ENCODE measurements around the gene MED12. TPM values are rescaled to one million over a fixed set of nuclear protein-coding genes. Genes with fewer than 3 reads are reported as not detected.

The MED12 gene
- total RNA-seq, result 23.8 and 30.0 TPM in 2 replicates

DNA sequence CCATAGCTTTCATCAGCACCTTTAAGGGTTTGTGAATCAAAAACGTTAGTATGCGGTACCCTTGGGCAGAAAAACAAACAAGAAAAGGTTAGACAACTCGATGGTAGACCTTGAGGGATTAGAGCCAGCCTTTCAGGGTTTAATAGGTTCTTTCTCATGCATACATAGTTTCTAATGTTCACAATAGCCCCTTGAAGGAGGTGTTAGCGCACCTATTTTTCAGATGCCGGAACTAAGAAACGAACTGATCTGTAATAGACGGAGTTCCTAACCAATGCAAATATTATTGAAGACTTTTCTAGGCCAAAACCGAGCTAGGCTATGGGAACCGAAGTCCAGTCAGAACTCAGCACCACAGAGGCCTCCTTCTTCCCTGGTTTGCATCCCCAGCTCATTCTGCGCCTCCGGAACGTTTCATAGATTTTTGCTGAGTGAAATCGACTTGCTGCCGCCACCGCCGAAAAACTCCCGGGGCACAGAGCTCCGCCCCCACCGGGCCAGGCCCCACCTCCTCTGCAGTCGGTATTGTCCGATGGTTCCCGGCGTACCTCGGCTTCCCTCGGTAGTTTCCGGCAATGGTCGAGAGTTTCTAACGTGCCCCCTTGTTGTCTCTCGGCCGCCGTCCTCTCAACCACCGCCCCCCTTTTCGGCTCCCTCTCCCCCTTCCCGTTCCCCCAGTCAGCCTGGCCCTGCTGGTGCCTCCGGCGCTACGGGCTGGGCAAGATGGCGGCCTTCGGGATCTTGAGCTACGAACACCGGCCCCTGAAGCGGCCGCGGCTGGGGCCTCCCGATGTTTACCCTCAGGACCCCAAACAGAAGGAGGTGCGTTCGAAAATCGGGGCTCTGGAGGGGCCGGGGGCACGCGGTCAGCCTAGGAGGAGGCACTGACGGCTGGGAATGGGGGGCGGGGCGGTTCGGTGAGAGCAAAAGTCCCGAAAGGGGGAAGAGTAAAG is at the start of gene MED12:
Gene MED12 (plus strand): TSS at position 565 of the 953 bp plus-strand sequence. CDS start 159 bp downstream, at position 724.
- peak; percentile 72 to 76 for DNase-seq (ENCODE audit: low read depth in 2 of 2)

DNA sequence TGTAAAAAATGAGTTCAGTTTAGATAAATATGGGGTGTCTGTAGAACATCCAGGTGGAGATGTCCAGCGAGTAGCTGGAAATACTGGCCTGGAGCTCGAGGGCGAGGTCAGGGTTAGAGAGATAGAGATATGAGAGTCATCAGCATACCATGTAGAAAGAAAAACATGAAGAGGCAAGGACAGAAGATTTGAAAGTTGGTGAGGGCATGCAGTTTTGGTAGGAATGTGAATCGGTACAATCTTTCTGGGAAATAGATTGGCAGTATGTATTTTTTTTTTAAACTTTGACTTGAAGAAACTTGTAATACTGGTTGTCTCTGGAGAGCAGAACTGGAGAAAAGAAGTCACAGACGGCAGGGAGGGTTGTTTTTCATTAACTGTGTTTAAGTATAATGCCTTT is 47.9 kb upstream of the MED12 start:
- DNase-seq (ENCODE audit: low read depth in 2 of 2), result no peak

GRCh38 chrX:71081330-71082123 is 36.9 kb upstream of the MED12 start:
- DNase-seq (ENCODE audit: low read depth in 2 of 2), result peak in 1 of 2 donors; percentile 82

- DNase-seq (ENCODE audit: low read depth in 2 of 2), result no peak
Observed at GRCh38 chrX:71082124-71082647, 36.2 kb upstream of the MED12 start.

DNA sequence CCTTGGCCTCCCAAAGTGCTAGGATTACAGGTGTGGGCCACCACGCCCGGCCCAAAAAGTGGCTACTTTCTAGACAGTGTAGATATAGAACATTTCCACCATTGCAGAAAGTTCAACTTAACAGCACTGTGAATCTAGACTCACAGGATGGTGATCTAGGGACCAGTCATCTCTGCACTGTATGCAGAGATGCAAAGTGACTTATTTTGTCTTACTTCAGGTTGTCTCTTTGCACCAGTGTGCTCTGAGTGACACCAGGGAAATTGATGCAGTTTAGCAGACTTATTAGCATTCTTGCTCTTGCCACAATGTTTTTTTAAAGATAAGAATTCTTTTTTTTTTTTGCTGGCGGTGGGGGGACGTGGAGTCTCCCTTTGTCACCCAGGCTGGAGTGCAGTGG is 35.6 kb upstream of the MED12 start:
- no peak for DNase-seq (ENCODE audit: low read depth in 2 of 2)

DNA sequence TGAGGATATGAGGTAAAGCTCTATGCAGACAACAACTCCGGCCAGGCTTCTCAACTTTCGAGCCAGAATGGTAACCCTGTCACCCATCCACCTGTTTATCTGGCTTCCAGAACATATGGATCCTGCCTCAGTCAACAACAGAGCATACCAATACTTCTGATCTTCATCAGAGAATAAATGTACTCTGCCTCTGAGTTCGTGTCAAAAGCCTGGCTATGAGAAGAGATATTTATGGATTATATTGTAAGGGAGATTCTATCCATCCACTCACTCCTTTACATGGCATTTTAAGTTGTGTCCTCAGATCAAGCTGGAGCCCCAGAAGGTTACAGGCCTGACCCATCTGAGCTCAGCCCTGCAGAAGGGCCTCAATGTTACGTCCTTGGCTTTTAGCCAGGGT is 32.5 kb upstream of the MED12 start:
- no peak for DNase-seq (ENCODE audit: low read depth in 2 of 2)

- DNase-seq (ENCODE audit: low read depth in 2 of 2), result no peak
Observed at GRCh38 chrX:71091263-71091662, 27.1 kb upstream of the MED12 start.

DNA sequence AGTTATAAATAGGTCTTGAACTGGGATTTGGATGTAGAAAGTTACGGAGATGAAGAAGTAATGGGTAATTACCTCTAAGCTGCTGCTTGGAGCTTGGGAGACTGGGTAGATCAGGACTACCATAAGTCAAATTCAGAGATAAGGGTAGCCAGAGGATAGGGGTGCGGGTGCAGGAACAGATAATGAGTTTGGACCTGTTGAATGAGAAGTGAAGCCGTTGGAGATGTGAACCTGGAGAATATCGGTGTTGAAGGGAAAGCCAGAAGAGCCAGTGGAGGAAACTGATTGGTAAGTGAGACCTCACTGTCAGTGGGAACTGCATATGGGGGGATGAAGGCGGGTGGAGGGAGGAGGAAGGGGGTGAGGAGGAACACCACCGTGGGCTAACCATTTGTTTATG is 23.4 kb upstream of the MED12 start:
- no peak for DNase-seq (ENCODE audit: low read depth in 2 of 2)

- peak; percentile 89 to 92 for DNase-seq (ENCODE audit: low read depth in 2 of 2)
Observed at GRCh38 chrX:71095555-71095980, 22.8 kb upstream of the MED12 start, which contains the start of gene FOXO4. TSS of gene FOXO4 (plus strand) at chrX:71095851. CDS start at chrX:71096529, 678 bp downstream.

- DNase-seq (ENCODE audit: low read depth in 2 of 2), result peak in 1 of 2 donors; percentile 17
Observed at GRCh38 chrX:71095981-71096759, 22.2 kb upstream of the MED12 start.

DNA sequence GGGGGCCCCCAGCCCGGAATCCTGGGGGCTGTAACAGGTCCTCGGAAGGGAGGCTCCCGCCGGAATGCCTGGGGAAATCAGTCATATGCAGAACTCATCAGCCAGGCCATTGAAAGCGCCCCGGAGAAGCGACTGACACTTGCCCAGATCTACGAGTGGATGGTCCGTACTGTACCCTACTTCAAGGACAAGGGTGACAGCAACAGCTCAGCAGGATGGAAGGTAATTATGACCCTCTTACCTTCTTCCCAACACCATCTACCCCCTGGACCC is 21.7 kb upstream of the MED12 start:
- DNase-seq (ENCODE audit: low read depth in 2 of 2), result no peak

GRCh38 chrX:71098302-71098701 is 20.1 kb upstream of the MED12 start:
- DNase-seq (ENCODE audit: low read depth in 2 of 2), result peak; percentile 66 to 73

- no peak for DNase-seq (ENCODE audit: low read depth in 2 of 2)
Observed at GRCh38 chrX:71098951-71099506, 19.4 kb upstream of the MED12 start.

DNA sequence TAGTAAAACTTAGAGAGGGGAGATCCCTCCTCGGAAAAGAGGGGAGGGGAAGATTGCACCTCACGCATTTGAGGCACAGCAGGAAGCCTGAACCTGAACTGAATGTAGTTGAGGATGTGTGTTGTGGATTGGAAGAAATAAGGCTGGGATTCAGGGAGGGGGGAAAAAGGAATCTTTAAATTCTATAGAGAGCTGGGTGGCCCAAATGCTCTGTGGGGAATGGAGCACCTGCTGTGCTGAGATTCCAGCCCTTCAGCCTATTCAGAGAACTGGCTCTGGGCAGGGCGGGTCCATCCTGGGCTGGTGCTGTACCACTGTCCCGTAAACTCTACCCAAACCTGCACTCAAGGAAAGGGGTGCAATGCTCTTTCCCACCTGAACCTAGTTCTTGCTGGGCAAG is 18.7 kb upstream of the MED12 start:
- no peak for DNase-seq (ENCODE audit: low read depth in 2 of 2)

DNA sequence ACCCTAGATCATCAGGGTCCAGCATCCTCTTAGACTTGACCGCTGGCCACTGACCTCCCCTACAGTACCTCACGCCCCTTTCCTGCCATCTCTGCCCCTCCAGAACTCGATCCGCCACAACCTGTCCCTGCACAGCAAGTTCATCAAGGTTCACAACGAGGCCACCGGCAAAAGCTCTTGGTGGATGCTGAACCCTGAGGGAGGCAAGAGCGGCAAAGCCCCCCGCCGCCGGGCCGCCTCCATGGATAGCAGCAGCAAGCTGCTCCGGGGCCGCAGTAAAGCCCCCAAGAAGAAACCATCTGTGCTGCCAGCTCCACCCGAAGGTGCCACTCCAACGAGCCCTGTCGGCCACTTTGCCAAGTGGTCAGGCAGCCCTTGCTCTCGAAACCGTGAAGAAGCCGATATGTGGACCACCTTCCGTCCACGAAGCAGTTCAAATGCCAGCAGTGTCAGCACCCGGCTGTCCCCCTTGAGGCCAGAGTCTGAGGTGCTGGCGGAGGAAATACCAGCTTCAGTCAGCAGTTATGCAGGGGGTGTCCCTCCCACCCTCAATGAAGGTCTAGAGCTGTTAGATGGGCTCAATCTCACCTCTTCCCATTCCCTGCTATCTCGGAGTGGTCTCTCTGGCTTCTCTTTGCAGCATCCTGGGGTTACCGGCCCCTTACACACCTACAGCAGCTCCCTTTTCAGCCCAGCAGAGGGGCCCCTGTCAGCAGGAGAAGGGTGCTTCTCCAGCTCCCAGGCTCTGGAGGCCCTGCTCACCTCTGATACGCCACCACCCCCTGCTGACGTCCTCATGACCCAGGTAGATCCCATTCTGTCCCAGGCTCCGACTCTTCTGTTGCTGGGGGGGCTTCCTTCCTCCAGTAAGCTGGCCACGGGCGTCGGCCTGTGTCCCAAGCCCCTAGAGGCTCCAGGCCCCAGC is 17.6 kb upstream of the MED12 start:
- no peak for DNase-seq (ENCODE audit: low read depth in 2 of 2)

- no peak for DNase-seq (ENCODE audit: low read depth in 2 of 2)
Observed at GRCh38 chrX:71102292-71102691, 16.1 kb upstream of the MED12 start.

GRCh38 chrX:71103110-71103983 is 15.0 kb upstream of the MED12 start:
- peak in 1 of 2 donors; percentile 11 for DNase-seq (ENCODE audit: low read depth in 2 of 2)

- DNase-seq (ENCODE audit: low read depth in 2 of 2), result no peak
Observed at GRCh38 chrX:71105628-71106027, 12.8 kb upstream of the MED12 start.

GRCh38 chrX:71106427-71106826 is 12.0 kb upstream of the MED12 start, which contains the start of gene CXorf65:
TSS of gene CXorf65 (minus strand) at chrX:71106740. CDS start at chrX:71106556, 184 bp downstream.
- no peak for DNase-seq (ENCODE audit: low read depth in 2 of 2)

Data from lung microvascular endothelial cell (primary cell).